ENCODE measurements around the gene RAX. TPM values are rescaled to one million over a fixed set of nuclear protein-coding genes. Genes with fewer than 3 reads are reported as not detected.
"Not testable (repeated sequence)": the region's sequence is repeated elsewhere in the genome, so short reads cannot be mapped to it uniquely, and the experiment has no call there.

RAX gene
- polyA plus RNA-seq, 1 experiment = not detected

DNA sequence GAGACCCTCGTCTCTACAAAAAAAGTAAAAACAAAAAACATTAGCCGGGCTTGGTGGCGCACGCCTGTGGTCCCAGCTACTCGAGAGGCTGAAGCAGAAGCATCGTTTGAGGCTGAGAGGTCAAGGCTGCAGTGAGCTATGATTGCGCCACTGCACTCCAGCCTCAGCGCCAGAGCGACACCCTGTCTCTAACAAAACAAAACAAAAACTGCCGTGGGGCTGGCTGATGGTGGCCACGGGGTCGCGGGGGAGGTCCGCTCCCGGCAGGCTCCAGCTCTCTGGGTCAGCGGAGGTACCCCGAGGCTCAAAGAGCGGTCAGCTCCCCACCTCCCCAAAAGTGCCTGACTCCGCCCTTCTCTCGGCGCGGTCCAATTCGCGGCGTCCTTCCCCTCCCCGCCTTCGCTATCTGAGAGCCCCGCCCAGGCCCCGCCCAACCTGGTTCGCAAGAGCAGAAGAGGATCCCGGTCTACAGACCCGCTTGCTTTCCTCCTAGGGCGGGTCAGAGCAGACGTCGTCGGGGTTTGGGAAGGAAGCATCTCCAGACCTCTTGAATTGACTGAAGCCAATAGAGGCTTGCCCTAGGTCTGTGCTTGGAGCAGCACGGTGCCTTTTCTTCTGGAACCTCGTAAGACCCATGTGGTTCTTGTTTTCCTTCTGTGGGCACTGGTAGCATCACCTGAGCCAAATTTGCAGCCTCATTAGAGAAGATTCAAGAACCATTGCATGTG, 7.8 kb downstream of the RAX start:
- H3K36me3 ChIP-seq (ENCODE audit: control insufficient read depth, insufficient read depth, low read length) = no peaks in the 10 kb centered on the region
- TF ChIP-seq, protein P1, sequence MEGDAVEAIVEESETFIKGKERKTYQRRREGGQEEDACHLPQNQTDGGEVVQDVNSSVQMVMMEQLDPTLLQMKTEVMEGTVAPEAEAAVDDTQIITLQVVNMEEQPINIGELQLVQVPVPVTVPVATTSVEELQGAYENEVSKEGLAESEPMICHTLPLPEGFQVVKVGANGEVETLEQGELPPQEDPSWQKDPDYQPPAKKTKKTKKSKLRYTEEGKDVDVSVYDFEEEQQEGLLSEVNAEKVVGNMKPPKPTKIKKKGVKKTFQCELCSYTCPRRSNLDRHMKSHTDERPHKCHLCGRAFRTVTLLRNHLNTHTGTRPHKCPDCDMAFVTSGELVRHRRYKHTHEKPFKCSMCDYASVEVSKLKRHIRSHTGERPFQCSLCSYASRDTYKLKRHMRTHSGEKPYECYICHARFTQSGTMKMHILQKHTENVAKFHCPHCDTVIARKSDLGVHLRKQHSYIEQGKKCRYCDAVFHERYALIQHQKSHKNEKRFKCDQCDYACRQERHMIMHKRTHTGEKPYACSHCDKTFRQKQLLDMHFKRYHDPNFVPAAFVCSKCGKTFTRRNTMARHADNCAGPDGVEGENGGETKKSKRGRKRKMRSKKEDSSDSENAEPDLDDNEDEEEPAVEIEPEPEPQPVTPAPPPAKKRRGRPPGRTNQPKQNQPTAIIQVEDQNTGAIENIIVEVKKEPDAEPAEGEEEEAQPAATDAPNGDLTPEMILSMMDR (IDR thresholded peaks at IDR 0.05; ENCODE audit: insufficient read depth, low read depth, low read length) = no peak
- CTCF ChIA-PET = interaction anchor here (2.8 kb wide), 1 partner anchor 16 kb away, joined by 10 read pairs; no protein-coding TSS in a partner anchor
- POLR2A ChIA-PET = no interaction called here
- peaks cover 55% of the 10 kb centered on the region for H3K27me3 ChIP-seq (ENCODE audit: control insufficient read depth, insufficient read depth, low read length)
- DNase-seq (ENCODE audit: low read depth) = no peak
- H3K4me3 ChIP-seq (ENCODE audit: low read depth, low read length) = peak overlapping the region; percentile 39

DNA sequence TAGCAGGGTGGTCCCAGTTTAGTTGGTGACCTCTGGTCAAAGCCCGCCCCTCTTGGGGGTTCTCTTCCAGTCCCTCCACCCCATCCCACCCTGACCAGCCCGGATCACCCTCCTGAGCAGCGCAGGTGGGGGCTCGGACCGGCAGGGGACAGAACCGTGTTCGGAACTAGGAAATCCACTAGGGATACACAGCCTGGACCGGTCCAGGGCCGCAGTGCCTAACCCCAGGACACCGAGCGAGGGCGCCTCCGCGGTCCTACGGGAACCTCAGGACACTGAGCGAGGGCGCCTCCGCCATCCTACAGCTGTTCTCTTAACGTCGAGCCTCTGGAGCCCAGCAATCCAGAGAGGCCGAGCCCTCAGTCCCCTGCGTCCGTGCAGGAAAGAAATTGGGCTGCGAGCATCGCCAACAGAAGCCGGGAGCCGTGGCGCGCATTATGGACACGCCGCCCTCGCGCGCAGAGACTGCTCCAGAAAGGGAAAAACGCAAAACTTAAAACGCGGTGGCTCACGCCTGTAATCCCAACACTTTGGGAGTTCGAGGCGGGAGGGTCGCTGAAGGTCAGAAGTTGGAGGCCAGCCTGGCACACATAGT, 8.5 kb downstream of the RAX start:
- Histone ChIP-seq H3K4me3 (ENCODE audit: low read depth, low read length) (no peak overlapping the region), H3K27me3 (ENCODE audit: control insufficient read depth, insufficient read depth, low read length) (peaks cover 51% of the 10 kb centered on the region), H3K36me3 (ENCODE audit: control insufficient read depth, insufficient read depth, low read length) (no peaks in the 10 kb centered on the region)
- CTCF ChIA-PET = interaction anchor here (1.1 to 2.8 kb wide), 2 partner anchors 11 to 15 kb away, joined by 3 to 10 read pairs; no protein-coding TSS in a partner anchor
- POLR2A ChIA-PET = no interaction called here
- TF ChIP-seq, protein P1 (IDR thresholded peaks at IDR 0.05; ENCODE audit: insufficient read depth, low read depth, low read length) = no peak
- DNase-seq (ENCODE audit: low read depth) = no peak

DNA sequence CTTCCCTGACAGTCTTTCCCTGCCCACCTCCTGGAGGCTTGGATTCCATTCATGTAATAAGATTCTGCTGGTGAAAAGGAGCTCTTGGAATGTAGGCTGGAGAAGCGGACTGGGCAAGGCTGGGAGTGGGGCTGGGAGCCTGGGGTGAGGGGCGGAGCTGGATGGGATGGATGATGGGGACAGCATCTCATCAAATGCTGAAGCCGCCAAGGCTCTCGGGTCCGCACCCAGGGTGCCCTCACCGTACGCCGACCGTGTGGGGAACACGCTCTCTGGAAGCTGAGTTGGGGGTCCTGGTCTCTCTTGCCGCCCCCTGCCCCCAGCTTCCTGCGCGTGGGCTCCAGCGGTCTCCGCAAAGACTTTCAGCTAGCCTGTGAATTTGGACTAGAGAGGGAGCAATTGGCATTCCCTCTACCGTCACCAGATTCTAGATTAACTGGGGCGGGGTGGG, 9.1 kb downstream of the RAX start:
- TF ChIP-seq, protein P1 (IDR thresholded peaks at IDR 0.05; ENCODE audit: insufficient read depth, low read depth, low read length) = no peak
- ChIA-PET CTCF (interaction anchor here (0.6 to 2.8 kb wide), 6 partner anchors 11 to 368 kb away, joined by 3 to 10 read pairs (median 3); no protein-coding TSS in a partner anchor), POLR2A (no interaction called here)
- DNase-seq (ENCODE audit: low read depth) = no peak
- peaks cover 46% of the 10 kb centered on the region for H3K27me3 ChIP-seq (ENCODE audit: control insufficient read depth, insufficient read depth, low read length)
- no peaks in the 10 kb centered on the region for H3K36me3 ChIP-seq (ENCODE audit: control insufficient read depth, insufficient read depth, low read length)
- H3K4me3 ChIP-seq (ENCODE audit: low read depth, low read length) = no peak overlapping the region

DNA sequence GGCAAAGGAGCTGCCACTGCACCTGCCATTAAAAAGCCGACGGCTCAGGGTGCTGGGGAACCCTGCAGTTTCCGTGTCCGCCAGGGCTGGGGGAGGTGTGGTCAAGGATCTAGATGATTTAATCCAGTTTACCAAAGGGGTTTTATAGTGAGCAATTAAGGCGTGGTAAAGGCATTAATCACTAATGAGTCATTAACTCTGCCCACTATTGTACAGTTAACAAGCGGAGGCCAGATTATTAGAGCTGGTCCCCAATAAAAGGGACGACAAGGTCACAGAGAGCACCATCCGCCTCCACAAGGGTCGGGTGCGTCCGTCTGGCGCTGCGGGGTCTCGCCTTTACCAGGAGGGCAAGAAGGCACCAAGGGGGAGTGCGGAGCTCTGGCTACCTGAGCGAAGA, 9.6 kb downstream of the RAX start:
- POLR2A ChIA-PET = no interaction called here
- H3K27me3 ChIP-seq (ENCODE audit: control insufficient read depth, insufficient read depth, low read length) = peaks cover 44% of the 10 kb centered on the region
- CTCF ChIA-PET = interaction anchor here (0.6 to 2.8 kb wide), 7 partner anchors 12 to 368 kb away, joined by 3 to 10 read pairs (median 3); no protein-coding TSS in a partner anchor
- no peak for DNase-seq (ENCODE audit: low read depth)
- TF ChIP-seq, protein P1 (IDR thresholded peaks at IDR 0.05; ENCODE audit: insufficient read depth, low read depth, low read length) = no peak
- no peak overlapping the region for H3K4me3 ChIP-seq (ENCODE audit: low read depth, low read length)
- H3K36me3 ChIP-seq (ENCODE audit: control insufficient read depth, insufficient read depth, low read length) = no peaks in the 10 kb centered on the region

DNA sequence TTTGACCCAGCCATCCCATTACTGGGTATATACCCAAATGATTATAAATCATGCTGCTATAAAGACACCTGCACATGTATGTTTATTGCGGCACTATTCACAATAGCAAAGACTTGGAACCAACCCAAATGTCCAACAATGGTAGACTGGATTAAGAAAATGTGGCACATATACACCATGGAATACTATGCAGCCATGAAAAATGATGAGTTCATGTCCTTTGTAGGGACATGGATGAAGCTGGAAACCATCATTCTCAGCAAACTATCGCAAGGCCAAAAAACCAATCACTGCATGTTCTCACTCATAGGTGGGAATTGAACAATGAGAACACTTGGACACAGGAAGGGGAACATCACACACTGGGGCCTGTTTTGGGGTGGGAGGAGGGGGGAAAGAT, 11.0 kb downstream of the RAX start:
- CTCF ChIA-PET = interaction anchor here (1.4 kb wide), 1 partner anchor 140 kb away, joined by 4 read pairs; no protein-coding TSS in a partner anchor
- POLR2A ChIA-PET; H3K4me3 ChIP-seq (ENCODE audit: low read depth, low read length); DNase-seq (ENCODE audit: low read depth); H3K36me3 ChIP-seq (ENCODE audit: control insufficient read depth, insufficient read depth, low read length): not testable (repeated sequence)
- peaks cover 31% of the 10 kb centered on the region for H3K27me3 ChIP-seq (ENCODE audit: control insufficient read depth, insufficient read depth, low read length)

DNA sequence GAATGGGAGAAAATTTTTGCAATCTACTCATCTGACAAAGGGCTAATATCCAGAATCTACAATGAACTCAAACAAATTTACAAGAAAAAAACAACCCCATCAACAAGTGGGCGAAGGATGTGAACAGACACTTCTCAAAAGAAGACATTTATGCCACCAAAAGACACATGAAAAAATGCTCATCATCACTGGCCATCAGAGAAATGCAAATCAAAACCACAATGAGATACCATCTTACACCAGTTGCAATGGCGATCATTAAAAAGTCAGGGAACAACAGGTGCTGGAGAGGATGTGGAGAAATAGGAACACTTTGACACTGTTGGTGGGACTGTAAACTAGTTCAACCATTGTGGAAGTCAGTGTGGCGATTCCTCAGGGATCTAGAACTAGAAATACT, 11.4 kb downstream of the RAX start:
- DNase-seq (ENCODE audit: low read depth); H3K4me3 ChIP-seq (ENCODE audit: low read depth, low read length); POLR2A ChIA-PET; CTCF ChIA-PET; H3K36me3 ChIP-seq (ENCODE audit: control insufficient read depth, insufficient read depth, low read length): not testable (repeated sequence)
- H3K27me3 ChIP-seq (ENCODE audit: control insufficient read depth, insufficient read depth, low read length) = peaks cover 28% of the 10 kb centered on the region

DNA sequence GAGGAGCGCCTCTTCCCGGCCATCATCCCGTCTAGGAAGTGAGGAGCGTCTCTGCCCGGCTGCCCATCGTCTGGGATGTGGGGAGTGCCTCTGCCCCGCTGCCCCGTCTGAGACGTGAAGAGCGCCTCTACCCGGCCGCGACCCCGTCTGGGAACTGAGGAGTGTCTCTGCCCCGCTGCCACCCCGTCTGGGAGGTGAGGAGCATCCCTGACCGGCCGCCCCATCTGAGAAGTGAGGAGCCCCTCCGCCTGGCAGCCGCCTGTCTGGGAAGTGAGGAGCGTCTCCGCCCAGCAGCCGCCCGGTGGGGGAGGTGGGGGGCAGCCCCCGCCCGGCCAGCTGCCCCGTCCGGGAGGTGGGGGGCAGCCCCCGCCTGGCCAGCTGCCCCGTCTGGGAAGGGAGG, 17.8 kb downstream of the RAX start:
- POLR2A ChIA-PET; H3K4me3 ChIP-seq (ENCODE audit: low read depth, low read length); DNase-seq (ENCODE audit: low read depth); H3K27me3 ChIP-seq (ENCODE audit: control insufficient read depth, insufficient read depth, low read length); CTCF ChIA-PET; H3K36me3 ChIP-seq (ENCODE audit: control insufficient read depth, insufficient read depth, low read length): not testable (repeated sequence)
